ENCODE results near the gene PRR30. TPM values are rescaled to one million over a fixed set of nuclear protein-coding genes. Genes with fewer than 3 reads are reported as not detected.

The PRR30 gene
- polyA plus RNA-seq, 1 donor (not counting 4 experiments of a cell fraction or from before 2014, with no cell fraction given): not detected

DNA sequence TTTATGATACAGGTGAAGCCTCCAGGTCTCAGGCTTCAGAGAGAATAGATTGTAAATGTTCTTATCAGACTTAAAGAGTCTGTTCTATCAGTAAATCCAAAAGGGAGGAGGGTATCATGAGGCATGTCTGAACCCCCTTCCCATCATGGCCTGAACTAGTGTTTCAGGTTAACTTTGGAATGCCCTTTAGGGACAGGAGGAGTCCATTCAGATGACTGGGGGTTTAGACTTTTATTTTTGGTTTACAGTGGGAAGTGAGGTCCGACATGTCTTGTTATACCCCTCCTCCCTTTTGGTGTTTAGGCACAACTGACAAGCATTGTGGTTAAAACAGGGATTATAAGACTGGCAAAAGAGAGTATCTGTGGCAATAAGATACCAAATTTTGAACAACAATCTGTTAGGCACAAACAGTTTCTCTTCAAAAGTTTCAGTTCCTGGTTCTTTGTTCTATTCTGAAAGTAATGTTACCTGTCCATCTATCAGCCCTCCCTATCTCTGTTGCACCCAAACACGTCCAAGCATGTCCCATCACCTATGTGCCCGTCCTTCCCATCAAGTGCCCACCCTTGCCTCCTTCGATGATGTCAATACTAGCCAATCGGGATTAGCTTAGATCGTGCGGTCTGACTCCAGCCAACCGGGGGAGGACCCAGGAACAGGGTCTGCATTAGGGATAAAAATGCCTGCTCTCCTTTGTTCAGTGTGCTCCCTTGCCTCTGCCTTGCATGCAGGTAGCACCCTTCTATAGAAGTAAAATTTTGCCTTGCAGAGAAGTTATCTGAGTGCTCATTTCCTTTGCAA, 26.0 kb upstream of the PRR30 start:
- H3K27me3 ChIP-seq (ENCODE audit: control insufficient read depth, extremely low read depth, insufficient read depth, low read length): peaks cover 1% of the 10 kb centered on the region
- no peaks in the 10 kb centered on the region for H3K9me3 ChIP-seq (ENCODE audit: control insufficient read depth, low read depth, low read length)
- peak overlapping the region; percentile 60 for H2AFZ ChIP-seq (ENCODE audit: control insufficient read depth, low read length)
- no peak overlapping the region for H3K4me2 ChIP-seq (ENCODE audit: control insufficient read depth, extremely low read depth, insufficient read depth, low read depth, low read length)
- no peak overlapping the region for H3K9ac ChIP-seq (ENCODE audit: control insufficient read depth, extremely low read depth, insufficient read depth, low read length)
- no peaks in the 10 kb centered on the region for H3K36me3 ChIP-seq (ENCODE audit: control insufficient read depth in 2 of 2, extremely low read depth in 1 of 2, insufficient read depth in 2 of 2, low read length in 2 of 2)
- FAIRE-seq (no peak), DNase-seq (ENCODE audit: low read depth, low spot score) (no peak)
- dilution Hi-C loops (cut with MboI; ENCODE audit: extremely low pct_ligation_motif_present, low sequenced_read_pairs): no loop called here
- no peaks in the 10 kb centered on the region for H4K20me1 ChIP-seq (ENCODE audit: control insufficient read depth, extremely low read depth, insufficient read depth, low read length)
- no peak overlapping the region for H3K27ac ChIP-seq (ENCODE audit: control insufficient read depth, insufficient read depth, low read length)
- no peaks in the 10 kb centered on the region for H3K79me2 ChIP-seq (ENCODE audit: control insufficient read depth, insufficient read depth, low read length)
- H3K4me3 ChIP-seq (ENCODE audit: control insufficient read depth in 2 of 3, extremely low read depth in 1 of 3, insufficient read depth in 2 of 3, low read depth in 1 of 3, low read length in 3 of 3): no peak overlapping the region
- TF ChIP-seq EZH2 (IDR thresholded peaks at IDR 0.05; ENCODE audit: low read length): no peak
- TF ChIP-seq, protein P1, sequence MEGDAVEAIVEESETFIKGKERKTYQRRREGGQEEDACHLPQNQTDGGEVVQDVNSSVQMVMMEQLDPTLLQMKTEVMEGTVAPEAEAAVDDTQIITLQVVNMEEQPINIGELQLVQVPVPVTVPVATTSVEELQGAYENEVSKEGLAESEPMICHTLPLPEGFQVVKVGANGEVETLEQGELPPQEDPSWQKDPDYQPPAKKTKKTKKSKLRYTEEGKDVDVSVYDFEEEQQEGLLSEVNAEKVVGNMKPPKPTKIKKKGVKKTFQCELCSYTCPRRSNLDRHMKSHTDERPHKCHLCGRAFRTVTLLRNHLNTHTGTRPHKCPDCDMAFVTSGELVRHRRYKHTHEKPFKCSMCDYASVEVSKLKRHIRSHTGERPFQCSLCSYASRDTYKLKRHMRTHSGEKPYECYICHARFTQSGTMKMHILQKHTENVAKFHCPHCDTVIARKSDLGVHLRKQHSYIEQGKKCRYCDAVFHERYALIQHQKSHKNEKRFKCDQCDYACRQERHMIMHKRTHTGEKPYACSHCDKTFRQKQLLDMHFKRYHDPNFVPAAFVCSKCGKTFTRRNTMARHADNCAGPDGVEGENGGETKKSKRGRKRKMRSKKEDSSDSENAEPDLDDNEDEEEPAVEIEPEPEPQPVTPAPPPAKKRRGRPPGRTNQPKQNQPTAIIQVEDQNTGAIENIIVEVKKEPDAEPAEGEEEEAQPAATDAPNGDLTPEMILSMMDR (optimal IDR thresholded peaks at IDR 0.05 in 1 of 3, IDR thresholded peaks at IDR 0.05 in 1 of 3, conservative IDR thresholded peaks at IDR 0.05 in 1 of 3; ENCODE audit: extremely low read depth in 1 of 3, insufficient read depth in 2 of 3, low read length in 3 of 3): no peak
- no peaks in the 10 kb centered on the region for H3K9me1 ChIP-seq (ENCODE audit: control insufficient read depth, extremely low read depth, insufficient read depth, low read length)
- H3K4me1 ChIP-seq (ENCODE audit: control insufficient read depth, extremely low read depth, insufficient read depth, low read length): peaks cover 5% of the 10 kb centered on the region

DNA sequence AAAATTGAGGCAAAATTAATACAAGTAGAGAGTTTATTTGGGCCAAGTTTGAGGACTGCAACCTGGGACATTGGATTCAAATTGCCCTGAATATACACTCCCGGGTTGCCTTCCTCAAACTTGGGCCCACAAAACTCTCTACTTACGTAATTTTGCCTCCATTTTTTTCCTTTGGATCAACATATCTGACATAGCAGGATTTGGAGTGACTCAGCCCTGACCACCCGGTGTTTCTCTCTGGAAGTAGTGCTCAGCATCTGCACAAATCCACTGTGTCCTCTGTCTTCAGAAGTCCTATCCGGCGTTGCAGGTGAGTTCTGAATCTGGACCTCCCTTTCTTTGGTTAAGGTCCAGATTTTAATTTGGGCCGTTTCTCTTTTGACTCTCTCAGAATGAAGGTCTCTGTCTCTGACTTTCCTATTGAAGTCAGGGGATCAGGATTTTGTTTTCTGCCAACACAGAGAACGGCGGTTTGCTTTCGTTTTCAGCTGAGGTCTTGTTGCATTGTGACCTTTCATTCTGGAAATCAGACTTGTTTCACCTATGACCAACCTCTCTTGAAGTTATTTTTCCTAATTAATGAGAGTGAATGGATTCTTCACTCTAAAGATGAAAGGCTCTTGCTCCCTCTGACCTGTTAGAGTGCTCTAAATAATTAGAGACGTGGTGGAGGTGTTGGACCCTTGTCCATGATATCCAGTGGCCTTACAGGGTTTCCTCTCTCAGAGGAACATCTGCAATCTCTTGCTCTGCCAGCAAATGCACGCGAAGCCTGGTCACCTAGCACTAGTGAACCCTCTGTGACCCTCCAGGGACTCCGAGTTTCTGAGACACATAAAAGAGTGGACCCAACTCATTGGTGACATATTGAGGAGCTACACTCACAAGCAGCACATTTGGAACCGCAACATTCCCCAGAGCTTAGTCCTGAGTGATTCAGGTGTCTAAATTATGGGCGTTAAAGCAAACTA, 23.2 kb upstream of the PRR30 start:
- Histone ChIP-seq H2AFZ (ENCODE audit: control insufficient read depth, low read length) (no peak overlapping the region), H3K27ac (ENCODE audit: control insufficient read depth, insufficient read depth, low read length) (no peak overlapping the region), H3K36me3 (ENCODE audit: control insufficient read depth in 2 of 2, extremely low read depth in 1 of 2, insufficient read depth in 2 of 2, low read length in 2 of 2) (no peaks in the 10 kb centered on the region), H3K9me1 (ENCODE audit: control insufficient read depth, extremely low read depth, insufficient read depth, low read length) (no peaks in the 10 kb centered on the region), H3K9ac (ENCODE audit: control insufficient read depth, extremely low read depth, insufficient read depth, low read length) (no peak overlapping the region), H3K4me2 (ENCODE audit: control insufficient read depth, extremely low read depth, insufficient read depth, low read depth, low read length) (no peak overlapping the region), H3K9me3 (ENCODE audit: control insufficient read depth, low read depth, low read length) (no peaks in the 10 kb centered on the region), H3K79me2 (ENCODE audit: control insufficient read depth, insufficient read depth, low read length) (no peaks in the 10 kb centered on the region), H4K20me1 (ENCODE audit: control insufficient read depth, extremely low read depth, insufficient read depth, low read length) (no peaks in the 10 kb centered on the region), H3K27me3 (ENCODE audit: control insufficient read depth, extremely low read depth, insufficient read depth, low read length) (no peaks in the 10 kb centered on the region), H3K4me1 (ENCODE audit: control insufficient read depth, extremely low read depth, insufficient read depth, low read length) (peaks cover 5% of the 10 kb centered on the region), H3K4me3 (ENCODE audit: control insufficient read depth in 2 of 3, extremely low read depth in 1 of 3, insufficient read depth in 2 of 3, low read depth in 1 of 3, low read length in 3 of 3) (no peak overlapping the region)
- dilution Hi-C loops (cut with MboI; ENCODE audit: extremely low pct_ligation_motif_present, low sequenced_read_pairs): no loop called here
- no peak for FAIRE-seq
- no peak for TF ChIP-seq EZH2 (IDR thresholded peaks at IDR 0.05; ENCODE audit: low read length)
- TF ChIP-seq, protein P1 (optimal IDR thresholded peaks at IDR 0.05 in 1 of 3, IDR thresholded peaks at IDR 0.05 in 1 of 3, conservative IDR thresholded peaks at IDR 0.05 in 1 of 3; ENCODE audit: extremely low read depth in 1 of 3, insufficient read depth in 2 of 3, low read length in 3 of 3): no peak
- DNase-seq (ENCODE audit: low read depth, low spot score): no peak
